Measurements from ENCODE around the gene TNIP3. TPM values are rescaled to one million over a fixed set of nuclear protein-coding genes. Genes with fewer than 3 reads are reported as not detected.

The TNIP3 gene
- total RNA-seq, 3 donors from 2014 or later, result 0.73 TPM; not detected in 2

GRCh38 chr4:121118344-121118743 lies 45.8 kb downstream of the TNIP3 start:
- H3K4me3 ChIP-seq, result no peak overlapping the region
- intact Hi-C loops (cut with DNase I; ENCODE audit: low total_unique reads), result no loop called here
- no peak for TF ChIP-seq POLR2A (IDR thresholded peaks at IDR 0.05)
- TF ChIP-seq, protein P1, sequence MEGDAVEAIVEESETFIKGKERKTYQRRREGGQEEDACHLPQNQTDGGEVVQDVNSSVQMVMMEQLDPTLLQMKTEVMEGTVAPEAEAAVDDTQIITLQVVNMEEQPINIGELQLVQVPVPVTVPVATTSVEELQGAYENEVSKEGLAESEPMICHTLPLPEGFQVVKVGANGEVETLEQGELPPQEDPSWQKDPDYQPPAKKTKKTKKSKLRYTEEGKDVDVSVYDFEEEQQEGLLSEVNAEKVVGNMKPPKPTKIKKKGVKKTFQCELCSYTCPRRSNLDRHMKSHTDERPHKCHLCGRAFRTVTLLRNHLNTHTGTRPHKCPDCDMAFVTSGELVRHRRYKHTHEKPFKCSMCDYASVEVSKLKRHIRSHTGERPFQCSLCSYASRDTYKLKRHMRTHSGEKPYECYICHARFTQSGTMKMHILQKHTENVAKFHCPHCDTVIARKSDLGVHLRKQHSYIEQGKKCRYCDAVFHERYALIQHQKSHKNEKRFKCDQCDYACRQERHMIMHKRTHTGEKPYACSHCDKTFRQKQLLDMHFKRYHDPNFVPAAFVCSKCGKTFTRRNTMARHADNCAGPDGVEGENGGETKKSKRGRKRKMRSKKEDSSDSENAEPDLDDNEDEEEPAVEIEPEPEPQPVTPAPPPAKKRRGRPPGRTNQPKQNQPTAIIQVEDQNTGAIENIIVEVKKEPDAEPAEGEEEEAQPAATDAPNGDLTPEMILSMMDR (IDR thresholded peaks at IDR 0.05), result no peak
- TF ChIP-seq POLR2AphosphoS5 (IDR thresholded peaks at IDR 0.05), result no peak
- H3K27me3 ChIP-seq, result no peaks in the 10 kb centered on the region
- H3K4me1 ChIP-seq, result no peaks in the 10 kb centered on the region
- DNase-seq (ENCODE audit: low spot score in 2 of 2), result no peak
- H3K9me3 ChIP-seq, result no peaks in the 10 kb centered on the region
- H3K27ac ChIP-seq, result no peak overlapping the region
- H3K36me3 ChIP-seq, result no peaks in the 10 kb centered on the region

DNA sequence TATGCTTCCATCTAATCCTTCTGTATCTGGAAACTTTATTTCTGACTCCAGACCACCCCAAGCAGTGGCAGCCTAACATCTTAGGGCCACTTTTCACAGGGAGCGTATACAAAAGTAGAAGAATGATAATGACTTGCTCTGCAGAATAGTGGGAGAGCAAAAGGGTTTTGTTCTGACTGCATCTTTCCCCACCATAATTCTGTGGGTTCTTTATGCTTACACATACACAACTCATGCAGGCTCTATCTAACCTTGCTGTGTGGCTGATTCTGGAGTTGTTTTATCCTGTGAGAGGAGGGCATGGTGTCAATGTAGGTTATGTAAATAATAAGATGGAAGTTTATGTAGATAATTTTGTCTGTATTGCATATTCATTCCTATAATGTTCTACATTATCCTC lies 49.4 kb downstream of the TNIP3 start:
- Histone ChIP-seq H3K9me3 (no peaks in the 10 kb centered on the region), H3K4me1 (no peaks in the 10 kb centered on the region), H3K27me3 (no peaks in the 10 kb centered on the region), H3K4me3 (no peak overlapping the region), H3K36me3 (no peaks in the 10 kb centered on the region), H3K27ac (no peak overlapping the region)
- intact Hi-C loops (cut with DNase I; ENCODE audit: low total_unique reads), result no loop called here
- no peak for DNase-seq (ENCODE audit: low spot score in 2 of 2)
- no peak for TF ChIP-seq POLR2AphosphoS5 (IDR thresholded peaks at IDR 0.05)
- no peak for TF ChIP-seq POLR2A (IDR thresholded peaks at IDR 0.05)
- TF ChIP-seq, protein P1 (IDR thresholded peaks at IDR 0.05), result no peak

GRCh38 chr4:121112530-121112929 lies 51.6 kb downstream of the TNIP3 start:
- DNase-seq (ENCODE audit: low spot score in 2 of 2), result no peak
- H3K27ac ChIP-seq, result no peak overlapping the region
- no peaks in the 10 kb centered on the region for H3K36me3 ChIP-seq
- no peak overlapping the region for H3K4me3 ChIP-seq
- TF ChIP-seq POLR2A (IDR thresholded peaks at IDR 0.05) (no peak), POLR2AphosphoS5 (IDR thresholded peaks at IDR 0.05) (no peak)
- TF ChIP-seq, protein P1 (IDR thresholded peaks at IDR 0.05), result no peak
- H3K9me3 ChIP-seq, result no peaks in the 10 kb centered on the region
- intact Hi-C loops (cut with DNase I; ENCODE audit: low total_unique reads), result no loop called here
- no peaks in the 10 kb centered on the region for H3K4me1 ChIP-seq
- no peaks in the 10 kb centered on the region for H3K27me3 ChIP-seq

GRCh38 chr4:121108557-121108956 lies 55.6 kb downstream of the TNIP3 start:
- TF ChIP-seq POLR2A (IDR thresholded peaks at IDR 0.05) (no peak), POLR2AphosphoS5 (IDR thresholded peaks at IDR 0.05) (no peak)
- TF ChIP-seq, protein P1 (IDR thresholded peaks at IDR 0.05), result no peak
- Histone ChIP-seq H3K4me1 (no peaks in the 10 kb centered on the region), H3K27ac (no peak overlapping the region), H3K4me3 (no peak overlapping the region), H3K9me3 (no peaks in the 10 kb centered on the region), H3K36me3 (no peaks in the 10 kb centered on the region), H3K27me3 (no peaks in the 10 kb centered on the region)
- intact Hi-C loops (cut with DNase I; ENCODE audit: low total_unique reads), result no loop called here
- DNase-seq (ENCODE audit: low spot score in 2 of 2), result no peak

GRCh38 chr4:121107507-121107906 lies 56.6 kb downstream of the TNIP3 start:
- intact Hi-C loops (cut with DNase I; ENCODE audit: low total_unique reads), result no loop called here
- no peak for TF ChIP-seq POLR2A (IDR thresholded peaks at IDR 0.05)
- no peak for TF ChIP-seq POLR2AphosphoS5 (IDR thresholded peaks at IDR 0.05)
- TF ChIP-seq, protein P1 (IDR thresholded peaks at IDR 0.05), result no peak
- H3K4me1 ChIP-seq, result no peaks in the 10 kb centered on the region
- no peaks in the 10 kb centered on the region for H3K9me3 ChIP-seq
- H3K27ac ChIP-seq, result no peak overlapping the region
- no peaks in the 10 kb centered on the region for H3K36me3 ChIP-seq
- H3K4me3 ChIP-seq, result no peak overlapping the region
- H3K27me3 ChIP-seq, result no peaks in the 10 kb centered on the region
- DNase-seq (ENCODE audit: low spot score in 2 of 2), result no peak
